Activated CD4-positive, CD25-positive, alpha-beta regulatory T cell treated with anti-CD3 and anti-CD28 coated beads, Interleukin-2, amount 50 U/mL, for 24 hours (primary cell): ENCODE measurements around the gene TACO1.

Source experiments
- ATAC-seq, 2 donors: fragments of 150-1000 bp; cut with Tn5 transposase; one replicate each; pipeline ENCODE4 v1.10.0; 2021; ENCODE audit warnings: mild to moderate bottlenecking in 1 of 2, moderate library complexity in 1 of 2

Gene TACO1

DNA sequence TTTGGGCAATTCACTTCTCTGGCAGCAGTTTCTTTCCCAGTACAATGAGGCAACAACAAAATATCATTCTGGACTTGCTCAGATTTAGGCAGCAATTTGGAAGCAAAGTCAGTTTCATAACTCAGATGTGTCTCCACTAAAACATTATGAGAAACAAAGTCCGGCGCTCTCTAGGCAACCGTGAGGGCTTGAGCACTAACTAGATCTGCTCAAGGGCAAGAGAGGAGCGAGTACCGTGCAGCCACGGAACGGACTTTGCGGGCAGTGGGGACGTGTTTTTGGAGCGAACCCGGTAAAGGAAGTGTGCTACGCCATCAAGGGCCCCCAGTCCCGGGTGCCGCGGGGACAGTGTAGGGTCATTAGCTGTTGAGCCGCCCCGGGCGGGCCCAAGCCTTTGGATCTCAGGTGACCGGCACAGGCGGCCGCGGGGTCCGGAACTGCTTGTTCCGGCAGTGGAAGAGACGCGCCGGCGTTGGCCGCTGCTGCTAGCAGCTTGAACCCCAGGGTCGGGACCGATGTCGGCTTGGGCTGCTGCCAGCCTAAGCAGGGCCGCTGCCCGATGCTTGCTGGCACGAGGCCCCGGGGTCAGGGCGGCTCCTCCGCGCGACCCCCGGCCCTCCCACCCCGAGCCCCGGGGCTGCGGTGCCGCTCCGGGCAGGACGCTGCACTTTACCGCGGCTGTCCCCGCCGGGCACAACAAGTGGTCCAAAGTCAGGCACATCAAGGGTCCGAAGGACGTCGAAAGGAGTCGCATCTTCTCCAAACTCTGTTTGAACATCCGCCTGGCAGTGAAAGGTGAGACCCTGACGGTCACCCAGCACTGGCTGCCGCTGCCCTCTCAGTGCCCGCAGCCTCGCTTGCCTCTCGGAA, at the start of gene TACO1:
TACO1 (plus strand) TSS at position 327 of the 870 bp plus-strand sequence; CDS start at position 516, 189 bp downstream.
- peak; percentile 80 to 84 for ATAC-seq

DNA sequence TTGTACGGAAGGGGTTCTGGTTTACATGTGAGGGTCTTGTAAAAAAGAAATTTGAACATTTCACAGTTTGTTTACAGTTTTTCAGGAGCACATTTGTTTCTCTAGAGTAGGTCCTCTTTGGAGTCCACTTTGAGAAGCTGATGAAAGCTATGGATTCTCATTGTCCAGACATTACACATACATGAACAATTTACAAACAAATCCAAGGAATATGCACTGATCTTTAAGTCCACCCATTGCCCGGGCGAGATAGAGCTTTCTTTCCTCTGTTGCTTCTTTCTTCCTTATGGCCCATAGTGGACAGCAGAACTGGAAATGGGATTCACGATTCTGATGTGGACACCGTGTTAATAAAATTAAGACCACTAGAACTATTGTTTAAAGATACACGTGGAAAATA, 48.5 kb upstream of the TACO1 start:
- ATAC-seq = no peak

DNA sequence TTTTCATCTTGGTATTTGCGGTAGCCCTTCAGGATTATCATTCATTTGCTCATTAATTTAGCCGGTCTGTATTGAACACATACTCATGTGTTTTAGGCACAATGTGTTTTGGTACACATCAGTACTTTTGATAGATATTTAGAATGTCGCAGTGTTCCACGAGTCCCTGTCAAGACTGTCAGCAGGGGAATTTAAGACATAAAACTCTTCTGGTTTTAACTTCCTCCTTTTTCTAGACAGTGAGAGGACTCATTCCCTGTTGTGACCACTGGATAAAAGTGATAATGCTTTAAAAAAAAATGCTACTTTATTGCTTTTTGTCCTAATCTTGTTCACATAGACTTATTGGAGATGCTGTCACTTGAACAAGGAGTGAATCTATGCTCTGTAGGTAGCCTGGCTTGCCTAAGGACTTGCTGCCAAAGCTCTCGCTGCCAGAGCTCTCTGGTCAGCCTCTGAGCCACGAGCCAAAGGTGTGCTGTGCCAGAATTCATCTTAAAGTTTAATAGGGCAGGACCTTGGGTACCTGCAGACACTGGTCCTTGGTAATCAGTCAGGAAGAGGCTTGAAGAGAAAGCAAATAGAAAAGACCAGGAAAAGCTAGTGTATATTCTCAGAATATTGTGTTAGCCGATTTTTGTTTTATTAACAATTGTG, 45.1 kb upstream of the TACO1 start:
- ATAC-seq = no peak

DNA sequence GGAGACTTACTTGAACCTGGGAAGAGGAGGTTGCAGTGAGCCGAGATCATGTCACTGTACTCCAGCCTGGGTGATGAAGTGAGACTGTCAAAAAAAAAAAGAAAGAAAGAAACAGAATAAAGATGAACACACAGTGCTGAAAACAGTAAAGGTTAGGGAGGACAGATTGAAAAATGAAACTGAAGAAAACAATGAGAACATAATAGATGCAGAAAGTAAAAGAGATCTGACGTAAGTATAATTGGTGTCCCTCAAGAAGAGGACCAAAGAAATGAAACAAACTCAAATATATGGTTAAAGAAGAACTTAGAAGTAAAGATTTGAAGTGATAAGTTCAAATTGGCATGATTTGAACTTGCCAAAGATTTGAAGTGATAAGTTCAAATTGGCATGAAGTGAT, 43.3 kb upstream of the TACO1 start:
- ATAC-seq = no peak

DNA sequence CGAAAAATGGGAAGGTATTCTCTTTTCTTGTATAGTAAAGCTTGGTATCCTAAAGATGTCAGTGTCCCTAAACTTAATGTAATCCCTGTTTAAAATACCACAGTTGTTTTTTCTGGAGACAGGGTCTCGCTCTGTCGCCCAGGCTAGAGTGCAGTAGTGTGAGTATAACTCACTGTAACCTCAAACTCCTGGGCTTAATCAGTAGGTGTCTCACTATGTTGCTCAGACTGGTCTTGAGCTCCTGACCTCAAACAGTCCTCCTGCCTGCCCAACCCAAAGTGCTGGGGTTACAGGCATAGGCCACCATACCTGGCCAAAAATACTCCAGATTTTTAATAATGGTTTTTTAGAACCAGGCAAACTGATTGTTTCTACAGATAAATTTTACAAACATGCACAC, 42.3 kb upstream of the TACO1 start:
- no peak for ATAC-seq

DNA sequence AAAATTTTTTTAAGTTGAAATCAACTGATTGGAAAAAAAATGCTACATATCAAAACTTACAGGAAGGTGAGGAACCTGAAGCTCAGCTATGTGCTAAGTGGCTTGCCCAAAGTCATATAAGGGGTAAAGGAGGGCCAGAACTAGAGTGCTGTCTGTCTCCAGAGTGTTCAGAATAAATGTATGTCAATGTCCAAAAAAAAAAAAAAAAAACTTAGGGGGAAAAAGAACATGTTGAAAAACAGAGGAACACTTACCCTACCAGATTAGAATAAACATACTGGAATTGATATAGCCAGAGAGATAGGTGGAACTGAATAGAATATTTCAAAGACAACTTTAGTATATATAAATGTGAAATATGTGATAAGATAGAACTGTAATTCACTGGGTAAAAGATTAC, 38.9 kb upstream of the TACO1 start:
- no peak for ATAC-seq

DNA sequence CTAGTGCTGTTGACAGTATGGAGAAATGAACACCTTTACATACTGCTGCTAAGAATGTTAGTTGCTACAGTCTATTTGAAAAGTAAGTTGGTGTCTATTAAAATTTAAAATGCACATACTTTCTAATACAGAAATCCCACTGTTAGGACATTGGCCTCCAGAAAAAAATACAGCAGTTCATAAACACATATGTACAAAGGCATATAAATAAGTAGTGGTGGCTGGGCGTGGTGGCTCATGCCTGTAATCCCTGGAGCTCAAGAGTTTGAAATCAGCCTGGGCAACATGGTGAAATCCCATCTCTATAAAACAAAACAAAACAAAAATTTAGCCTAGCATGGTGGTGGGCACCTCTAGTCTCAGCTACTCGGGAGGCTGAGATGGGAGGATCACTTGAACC, 37.4 kb upstream of the TACO1 start:
- ATAC-seq = no peak

DNA sequence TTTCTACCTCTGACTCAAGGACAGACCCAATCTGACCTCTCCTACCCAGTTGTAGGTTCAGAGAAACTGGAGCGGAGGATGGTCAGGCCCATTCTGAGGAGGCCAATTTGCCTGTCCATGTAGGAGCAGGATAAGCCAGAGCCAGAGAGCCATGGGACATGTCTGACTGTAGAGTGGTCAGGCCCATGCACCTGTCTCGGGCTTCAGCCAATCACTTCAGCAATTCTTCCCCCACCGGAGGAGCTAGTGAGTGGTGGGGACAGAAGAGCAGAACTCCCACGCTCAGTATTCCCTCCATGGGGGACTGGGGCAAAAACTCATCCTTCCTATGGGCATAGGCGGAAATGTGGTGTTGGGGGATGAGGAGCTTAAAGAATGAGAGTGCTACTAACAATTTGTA, 36.1 kb upstream of the TACO1 start:
- ATAC-seq = no peak

DNA sequence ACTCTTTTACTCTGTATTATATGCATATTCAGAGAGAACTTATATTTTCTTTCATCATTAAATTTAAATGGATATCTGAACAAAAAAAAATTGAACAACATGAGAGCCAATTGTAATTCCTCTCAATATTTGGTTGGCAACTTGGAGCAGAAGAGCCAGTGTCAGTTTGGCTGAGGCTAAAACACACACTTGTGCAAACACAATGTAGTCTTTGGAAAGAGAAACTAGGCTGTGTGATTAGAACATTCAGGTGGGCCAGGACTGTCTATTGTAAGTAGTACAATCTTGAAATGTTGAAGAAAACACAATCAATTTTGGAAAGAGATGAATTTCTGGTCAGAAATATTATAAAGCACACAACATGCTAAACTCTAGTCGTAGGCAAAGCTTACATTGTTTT, 33.5 kb upstream of the TACO1 start:
- no peak for ATAC-seq

DNA sequence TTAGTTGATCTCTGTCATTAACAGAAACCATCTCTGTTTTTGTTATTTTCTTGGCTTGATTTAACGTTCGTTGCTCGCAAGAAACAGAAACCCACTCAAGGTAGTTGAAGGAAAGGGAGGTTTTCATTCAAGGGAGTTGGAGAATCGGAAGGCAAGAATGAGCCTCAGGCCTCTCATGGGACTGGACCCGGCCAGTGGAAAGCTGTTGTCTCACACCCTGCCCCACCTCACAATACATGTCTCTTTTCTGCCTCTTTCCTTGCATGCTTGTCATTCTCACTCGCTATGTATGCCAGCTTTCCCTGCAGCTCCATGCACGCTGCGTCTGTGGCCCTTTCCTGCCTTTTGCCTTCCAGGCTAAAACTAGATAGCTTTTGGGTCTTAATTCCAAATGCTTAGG, 32.1 kb upstream of the TACO1 start:
- no peak for ATAC-seq

DNA sequence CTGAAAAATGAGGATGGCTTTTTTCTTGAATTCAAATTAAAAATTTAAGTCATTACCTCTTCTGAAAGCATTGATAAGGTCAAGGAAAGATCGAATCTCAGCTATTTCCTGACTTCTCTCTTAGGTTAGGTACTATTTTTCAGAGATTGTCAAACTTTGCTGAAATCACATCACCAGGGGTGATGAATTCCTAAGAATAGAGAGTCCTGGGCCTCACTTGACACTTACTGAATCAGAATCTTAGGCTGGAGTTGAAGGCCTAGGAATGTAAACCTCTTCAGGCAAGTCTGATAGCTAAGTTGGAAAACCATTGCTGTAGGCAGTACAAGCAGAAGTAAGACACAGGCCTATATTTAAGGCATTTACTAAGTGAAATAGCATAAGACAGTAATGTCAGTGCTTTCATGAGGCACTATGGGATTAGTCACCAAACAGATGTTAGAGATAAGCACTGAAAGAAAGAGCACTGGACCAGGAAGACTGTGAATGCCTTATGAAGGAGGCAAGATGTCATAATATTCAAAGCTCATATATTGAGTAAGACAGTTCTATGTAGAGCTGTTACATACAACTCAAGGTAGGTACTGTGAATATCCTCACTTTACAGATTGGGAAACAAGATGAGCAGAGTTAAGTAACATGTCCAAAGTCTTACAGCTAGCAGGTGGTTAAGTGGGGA, 28.9 kb upstream of the TACO1 start:
- ATAC-seq = peak; percentile 55 to 72

DNA sequence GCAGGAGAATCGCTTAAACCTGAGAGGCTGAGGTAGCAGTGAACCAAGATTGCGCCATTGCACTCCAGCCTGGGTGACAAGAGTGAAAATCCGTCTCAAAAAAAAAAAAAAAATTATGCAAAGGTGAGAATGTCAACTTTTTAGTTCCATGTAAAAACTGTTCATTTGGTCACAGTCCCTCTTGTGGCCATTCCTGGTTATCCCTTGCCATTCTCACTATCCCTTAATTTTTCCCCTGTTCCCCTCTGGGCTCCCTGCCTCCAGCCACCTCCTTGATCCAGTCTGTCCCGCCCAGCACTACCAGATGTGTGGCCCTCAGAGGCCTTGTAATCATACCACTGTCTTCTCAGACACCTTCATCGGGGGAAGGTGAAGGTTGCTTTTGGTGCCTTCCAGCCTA, 27.1 kb upstream of the TACO1 start:
- ATAC-seq = no peak

DNA sequence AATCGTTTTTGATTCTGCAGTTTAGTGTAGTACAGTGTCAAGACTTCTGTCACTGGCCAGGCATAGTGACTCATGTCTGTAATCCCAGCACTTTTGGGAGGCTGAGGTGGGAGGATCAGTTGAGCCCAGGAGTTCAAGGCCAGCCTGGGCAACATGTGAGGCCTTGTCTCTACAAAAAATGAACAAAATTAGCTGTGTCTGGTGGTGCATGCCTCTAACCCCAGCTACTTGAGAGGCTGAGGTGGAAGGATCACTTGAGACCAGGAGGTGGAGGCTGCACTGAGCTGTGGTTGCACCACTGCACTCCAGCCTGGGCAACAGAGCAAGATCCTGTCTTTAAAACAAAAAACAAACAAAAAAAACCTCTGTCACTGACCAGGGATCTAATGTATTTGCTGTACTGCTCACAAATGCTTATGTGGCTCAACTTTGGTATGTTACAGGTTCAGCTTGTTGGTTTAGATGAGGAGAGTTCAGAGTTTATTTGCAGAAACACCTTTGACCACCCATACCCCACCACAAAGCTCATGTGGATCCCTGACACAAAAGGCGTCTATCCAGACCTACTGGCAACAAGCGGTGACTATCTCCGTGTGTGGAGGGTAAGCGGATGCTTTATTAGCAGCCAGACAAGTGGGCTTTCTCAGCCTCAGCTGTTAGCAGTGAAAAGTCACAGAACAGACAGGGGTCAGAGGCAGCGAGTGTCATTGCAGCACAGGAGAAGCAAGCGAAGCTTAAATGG, 22.5 kb upstream of the TACO1 start:
- ATAC-seq = no peak

DNA sequence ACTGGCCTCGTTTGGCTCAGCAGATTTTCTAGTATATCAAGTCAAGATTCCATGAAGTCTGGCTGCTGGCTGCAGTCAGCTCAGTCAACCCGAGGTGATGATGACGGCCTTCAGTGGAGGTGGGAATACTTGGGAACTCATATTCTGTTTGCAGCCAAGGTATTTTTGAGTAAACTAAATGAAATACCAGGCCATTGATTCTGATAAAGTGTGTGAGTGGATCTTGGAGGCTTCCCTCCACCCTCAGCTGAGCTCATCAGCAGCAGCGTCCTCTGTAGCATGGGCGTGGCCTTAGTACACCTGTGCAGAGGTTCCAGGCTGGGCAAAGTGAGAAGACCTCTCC, 22.0 kb upstream of the TACO1 start:
- ATAC-seq = no peak

DNA sequence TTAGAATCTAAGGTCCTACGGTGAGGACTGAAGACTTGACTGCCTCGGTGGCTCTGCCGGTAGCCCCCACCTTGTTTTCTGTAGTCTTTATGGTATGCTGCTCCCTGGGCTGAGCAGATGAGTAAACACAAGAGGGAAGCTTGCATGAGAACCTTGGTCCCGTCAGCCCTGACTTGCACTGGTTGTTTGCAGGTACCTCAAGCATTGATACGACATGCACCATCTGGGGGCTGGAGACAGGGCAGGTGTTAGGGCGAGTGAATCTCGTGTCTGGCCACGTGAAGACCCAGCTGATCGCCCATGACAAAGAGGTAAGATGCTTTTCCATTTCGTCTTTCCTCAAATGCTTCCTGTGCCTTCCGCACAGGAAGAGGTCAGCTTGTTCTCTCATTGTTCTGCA, 21.1 kb upstream of the TACO1 start:
- ATAC-seq = no peak

DNA sequence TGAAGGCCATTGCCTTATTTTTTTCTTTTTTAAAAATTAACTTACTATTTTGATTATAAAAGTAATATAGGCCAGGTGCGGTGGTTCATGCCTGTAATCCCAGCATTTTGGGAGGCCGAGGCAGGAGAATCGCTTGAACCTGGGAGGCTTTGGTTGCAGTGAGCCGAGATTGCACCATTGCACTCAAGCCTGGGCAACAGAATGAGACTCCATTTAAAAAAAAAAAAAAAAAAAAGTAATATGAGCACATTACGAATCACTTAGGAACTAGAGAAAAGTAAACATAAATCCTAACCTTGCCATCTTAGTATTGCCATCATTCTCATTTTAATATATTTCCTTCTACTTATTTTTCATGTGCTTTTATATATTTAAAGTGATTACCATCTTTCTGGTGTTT, 12.9 kb upstream of the TACO1 start:
- no peak for ATAC-seq

DNA sequence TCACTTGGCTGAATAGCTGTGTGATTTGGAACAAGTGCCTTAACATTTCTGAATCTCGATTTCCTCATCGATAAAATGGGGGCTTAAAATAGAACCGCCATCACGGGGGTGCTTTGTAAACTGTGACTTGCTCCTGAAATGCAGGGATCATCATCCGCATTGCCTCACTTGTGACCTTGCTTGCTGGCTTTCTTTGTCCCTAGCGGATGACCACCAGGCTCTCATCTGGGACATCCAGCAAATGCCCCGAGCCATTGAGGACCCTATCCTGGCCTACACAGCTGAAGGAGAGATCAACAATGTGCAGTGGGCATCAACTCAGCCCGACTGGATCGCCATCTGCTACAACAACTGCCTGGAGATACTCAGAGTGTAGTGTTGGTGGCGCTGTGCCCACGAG, 11.9 kb upstream of the TACO1 start:
- ATAC-seq = no peak

DNA sequence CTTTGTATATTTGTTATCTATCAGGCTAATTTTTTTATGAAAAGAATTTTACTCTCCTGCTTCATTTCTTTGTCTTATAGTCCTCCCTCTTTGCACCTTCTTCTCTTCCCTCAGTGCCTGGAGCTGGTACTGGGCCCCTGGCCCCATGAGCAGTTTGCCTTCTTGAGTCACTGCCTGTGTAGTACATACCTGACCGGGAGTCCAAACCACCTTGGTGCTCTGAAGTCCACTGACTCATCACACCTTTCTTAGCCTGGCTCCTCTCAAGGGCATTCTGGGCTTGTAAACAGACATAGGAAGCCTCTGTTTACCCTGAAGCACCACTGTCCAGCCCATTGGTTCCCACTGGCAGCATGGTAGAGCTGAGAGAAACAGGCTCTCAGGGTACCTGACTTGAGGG, 11.0 kb upstream of the TACO1 start:
- ATAC-seq = no peak

DNA sequence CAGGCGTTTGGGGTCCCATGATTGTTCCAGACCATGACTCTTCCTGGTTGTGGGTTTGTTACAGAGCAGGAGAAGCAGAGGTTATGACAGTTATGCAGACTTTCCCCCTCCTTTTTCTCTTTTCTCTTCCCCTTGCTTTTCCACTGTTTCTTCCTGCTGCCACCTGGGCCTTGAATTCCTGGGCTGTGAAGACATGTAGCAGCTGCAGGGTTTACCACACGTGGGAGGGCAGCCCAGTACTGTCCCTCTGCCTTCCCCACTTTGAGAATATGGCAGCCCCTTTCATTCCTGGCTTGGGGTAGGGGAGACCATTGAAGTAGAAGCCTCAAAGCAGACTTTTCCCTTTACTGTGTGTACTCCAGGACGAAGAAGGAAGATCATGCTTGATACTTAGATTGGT, 7.9 kb upstream of the TACO1 start:
- ATAC-seq = no peak

DNA sequence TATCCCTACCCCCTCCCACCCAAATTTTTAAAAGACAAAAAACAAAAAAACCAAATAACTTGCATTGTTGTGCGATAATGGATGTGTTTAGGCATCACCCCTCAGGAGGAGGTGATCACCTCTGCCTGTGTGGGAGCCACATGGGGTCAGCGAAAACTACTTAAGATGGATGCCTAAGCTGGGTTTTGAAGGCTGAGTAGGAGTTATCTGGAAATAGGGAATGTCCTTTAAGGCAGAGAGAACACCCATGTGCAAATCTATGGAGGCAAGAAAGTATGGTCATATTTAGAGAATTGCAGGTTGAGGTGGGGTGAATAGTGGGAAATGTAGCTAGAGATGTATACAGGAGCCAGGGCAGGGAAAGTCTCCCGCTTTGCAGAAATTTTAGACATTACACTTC, 5.6 kb upstream of the TACO1 start:
- ATAC-seq = no peak

DNA sequence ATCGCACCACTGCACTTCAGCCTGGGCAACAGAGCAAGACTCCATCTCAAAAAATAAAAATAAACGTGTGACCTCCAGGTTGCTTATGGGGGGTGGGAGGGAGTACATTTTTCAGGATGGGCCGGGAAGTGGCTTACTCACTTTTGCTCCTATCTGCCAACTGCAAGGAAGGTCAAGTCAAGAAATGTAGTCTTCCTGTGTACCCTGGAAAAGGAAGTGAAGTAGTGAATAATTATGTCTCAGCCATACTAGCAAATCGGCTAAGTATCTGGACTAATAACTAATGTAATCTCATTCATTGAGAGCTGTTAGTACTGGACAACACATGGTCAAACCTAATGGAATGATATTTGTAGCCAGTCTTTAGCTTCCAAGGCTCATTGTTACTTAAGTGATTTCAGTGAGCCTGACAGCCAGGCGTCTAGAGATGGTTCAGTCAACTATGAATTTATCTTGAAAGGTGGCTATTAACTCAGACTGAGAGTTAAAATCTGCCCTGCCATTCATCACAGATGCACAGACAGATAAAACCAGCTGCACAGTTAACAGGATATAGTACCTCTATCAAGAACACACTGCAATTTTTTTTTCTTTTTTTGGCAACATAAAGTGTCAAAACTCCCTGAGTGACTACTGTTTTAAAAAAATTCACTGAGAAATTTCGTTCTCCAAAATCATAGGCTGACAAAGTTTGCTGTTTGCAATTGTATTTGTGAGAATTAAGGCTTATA, 3.7 kb upstream of the TACO1 start:
- ATAC-seq = peak; percentile 33 to 51

DNA sequence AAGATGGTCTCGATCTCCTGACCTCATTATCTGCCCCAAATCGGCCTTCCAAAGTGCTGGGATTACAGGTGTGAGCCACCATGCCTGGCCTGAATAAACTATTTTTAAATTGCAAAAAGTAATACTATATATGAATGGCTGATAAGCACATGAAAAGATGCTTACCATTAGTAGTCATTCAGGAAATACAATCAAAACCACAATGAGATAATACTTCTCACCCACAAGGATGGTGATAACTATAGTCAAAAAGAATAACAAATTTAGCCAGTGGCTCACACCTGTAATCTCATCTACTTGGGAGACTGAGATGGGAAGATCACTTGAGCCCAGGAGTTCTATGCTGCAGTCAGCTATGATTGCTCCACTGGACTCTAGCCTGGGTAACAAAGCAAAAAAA, 2.4 kb upstream of the TACO1 start:
- peak in 1 of 2 donors; percentile 18 for ATAC-seq
